ENCODE results near the gene TADA3.

TADA3 gene

DNA sequence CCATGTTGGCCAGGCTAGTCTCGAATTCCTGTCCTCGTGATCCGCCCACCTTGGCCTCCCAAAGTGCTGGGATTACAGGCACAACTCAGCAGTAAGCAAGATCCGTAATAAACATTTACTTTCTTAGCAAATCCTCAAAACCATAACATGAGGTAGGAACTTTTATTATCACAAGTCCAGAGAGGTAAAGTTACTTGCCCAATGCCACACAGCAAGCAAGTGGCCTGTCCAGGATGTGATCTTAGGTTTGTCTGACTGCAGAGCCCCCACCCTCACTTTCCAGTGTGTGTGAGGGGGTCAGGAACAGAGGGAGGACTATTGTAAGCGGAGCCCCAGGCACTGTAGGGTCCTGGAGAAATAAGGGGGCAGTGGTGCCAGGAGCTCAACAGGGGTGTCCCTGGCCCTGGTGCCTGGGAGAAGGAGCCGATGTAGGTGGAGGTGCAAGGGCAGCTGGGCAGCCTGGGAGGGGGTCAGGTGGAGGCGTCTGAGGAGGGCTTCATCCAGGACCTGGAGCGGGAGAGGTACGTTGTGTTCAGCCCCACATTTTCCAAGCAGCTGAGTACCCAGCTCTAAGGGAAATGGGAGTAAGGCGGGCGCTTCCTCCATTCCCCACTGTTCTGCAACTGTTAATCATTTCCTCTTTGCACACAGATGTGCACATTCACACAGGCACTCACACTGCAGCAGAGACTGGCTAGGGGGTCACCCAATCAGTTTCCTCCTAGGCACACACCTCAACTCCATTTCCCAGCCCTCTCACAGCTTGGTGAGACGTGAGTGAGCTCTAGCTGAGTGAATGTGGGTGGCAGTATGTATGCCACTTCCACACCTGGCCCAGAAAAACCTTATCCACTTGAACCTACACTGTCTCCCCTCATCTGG is 45.7 kb upstream of the TADA3 start:
- Histone ChIP-seq H3K36me3 (ENCODE audit: insufficient read depth, low read length) (peaks cover 73% of the 10 kb centered on the region), H4K20me1 (ENCODE audit: insufficient read depth, low read length) (peaks cover 3% of the 10 kb centered on the region; the same call in 1 of the 2 replicates), H3K4me3 (ENCODE audit: low read depth in 1 of 2, low read length in 2 of 2) (no peak overlapping the region), H3K27ac (ENCODE audit: low read length) (0 out of 2 replicates have a peak overlapping the region, but pooled peaks have one; percentile 14), H3K4me1 (ENCODE audit: insufficient read depth, low read length) (peaks cover 11% of the 10 kb centered on the region), H3K79me2 (ENCODE audit: insufficient read depth, low read length) (0 out of 2 replicates have a peak, but pooled peaks cover 2% of the 10 kb centered on the region), H3K9me3 (ENCODE audit: insufficient read depth, low read length, severe bottlenecking) (no peaks in the 10 kb centered on the region), H3K27me3 (ENCODE audit: insufficient read depth, low read length, poor library complexity) (no peaks in the 10 kb centered on the region), H3K4me2 (ENCODE audit: insufficient read depth, low read length) (no peak overlapping the region), H2AFZ (ENCODE audit: low read depth, low read length) (no peak overlapping the region), H3K9ac (ENCODE audit: low read depth, low read length) (no peak overlapping the region)
- ATAC-seq (ENCODE audit: insufficient read depth, low read depth) = no peak
- no peak for TF ChIP-seq EZH2 (IDR thresholded peaks at IDR 0.05; ENCODE audit: borderline replicate concordance, low read depth, low read length, severe bottlenecking)
- TF ChIP-seq, protein P1, sequence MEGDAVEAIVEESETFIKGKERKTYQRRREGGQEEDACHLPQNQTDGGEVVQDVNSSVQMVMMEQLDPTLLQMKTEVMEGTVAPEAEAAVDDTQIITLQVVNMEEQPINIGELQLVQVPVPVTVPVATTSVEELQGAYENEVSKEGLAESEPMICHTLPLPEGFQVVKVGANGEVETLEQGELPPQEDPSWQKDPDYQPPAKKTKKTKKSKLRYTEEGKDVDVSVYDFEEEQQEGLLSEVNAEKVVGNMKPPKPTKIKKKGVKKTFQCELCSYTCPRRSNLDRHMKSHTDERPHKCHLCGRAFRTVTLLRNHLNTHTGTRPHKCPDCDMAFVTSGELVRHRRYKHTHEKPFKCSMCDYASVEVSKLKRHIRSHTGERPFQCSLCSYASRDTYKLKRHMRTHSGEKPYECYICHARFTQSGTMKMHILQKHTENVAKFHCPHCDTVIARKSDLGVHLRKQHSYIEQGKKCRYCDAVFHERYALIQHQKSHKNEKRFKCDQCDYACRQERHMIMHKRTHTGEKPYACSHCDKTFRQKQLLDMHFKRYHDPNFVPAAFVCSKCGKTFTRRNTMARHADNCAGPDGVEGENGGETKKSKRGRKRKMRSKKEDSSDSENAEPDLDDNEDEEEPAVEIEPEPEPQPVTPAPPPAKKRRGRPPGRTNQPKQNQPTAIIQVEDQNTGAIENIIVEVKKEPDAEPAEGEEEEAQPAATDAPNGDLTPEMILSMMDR (IDR thresholded peaks at IDR 0.05; ENCODE audit: borderline replicate concordance, extremely low read depth, low read length, poor library complexity, severe bottlenecking) = no peak
- no peak for DNase-seq

DNA sequence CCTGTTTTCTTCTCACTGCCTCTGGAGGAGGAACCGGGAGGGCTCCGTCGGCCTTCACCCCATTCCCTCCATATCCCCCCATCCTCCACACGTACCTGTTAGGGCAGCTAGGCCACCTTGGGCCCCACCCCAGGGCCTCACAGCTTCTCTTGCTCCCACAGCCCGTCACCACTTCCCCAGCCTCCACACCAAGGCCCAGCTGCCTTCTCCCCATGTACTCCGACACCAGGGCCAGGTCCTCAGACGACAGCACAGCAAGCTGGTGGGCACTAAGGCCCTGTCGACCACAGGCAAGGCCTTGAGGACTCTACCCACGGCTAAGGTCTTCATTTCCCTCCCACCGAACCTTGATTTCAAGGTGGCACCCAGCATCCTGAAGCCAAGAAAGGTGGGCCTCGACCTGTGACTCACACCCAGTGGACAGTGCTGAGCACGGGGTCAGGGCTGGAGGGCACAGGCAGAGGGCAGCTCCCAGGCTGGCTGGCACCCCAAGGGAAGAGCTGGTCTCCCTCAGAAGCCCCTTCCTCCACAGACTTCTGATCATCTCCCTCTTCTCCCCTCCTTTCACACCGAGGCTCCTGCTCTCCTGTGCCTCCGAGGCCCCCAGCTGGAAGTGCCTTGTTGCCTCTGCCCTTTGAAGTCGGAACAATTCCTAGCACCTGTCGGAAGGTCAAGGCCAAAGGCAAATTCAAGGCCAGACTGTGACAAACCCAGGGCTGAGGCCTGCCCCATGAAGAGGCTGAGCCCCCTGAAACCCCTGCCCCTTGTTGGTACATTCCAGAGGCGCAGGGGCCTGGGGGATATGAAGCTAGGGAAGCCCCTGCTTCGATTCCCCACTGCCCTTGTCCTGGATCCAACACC is 42.5 kb upstream of the TADA3 start:
- no peak for ATAC-seq (ENCODE audit: insufficient read depth, low read depth)
- H3K4me1 ChIP-seq (ENCODE audit: insufficient read depth, low read length) = no peaks in the 10 kb centered on the region
- no peaks in the 10 kb centered on the region for H3K27me3 ChIP-seq (ENCODE audit: insufficient read depth, low read length, poor library complexity)
- H3K27ac ChIP-seq (ENCODE audit: low read length) = no peak overlapping the region
- H3K9ac ChIP-seq (ENCODE audit: low read depth, low read length) = no peak overlapping the region
- TF ChIP-seq, protein P1 (IDR thresholded peaks at IDR 0.05; ENCODE audit: borderline replicate concordance, extremely low read depth, low read length, poor library complexity, severe bottlenecking) = no peak
- no peak for TF ChIP-seq EZH2 (IDR thresholded peaks at IDR 0.05; ENCODE audit: borderline replicate concordance, low read depth, low read length, severe bottlenecking)
- no peak overlapping the region for H2AFZ ChIP-seq (ENCODE audit: low read depth, low read length)
- no peak for DNase-seq
- peaks cover 67% of the 10 kb centered on the region for H3K36me3 ChIP-seq (ENCODE audit: insufficient read depth, low read length)
- no peak overlapping the region for H3K4me3 ChIP-seq (ENCODE audit: low read depth in 1 of 2, low read length in 2 of 2)
- H3K9me3 ChIP-seq (ENCODE audit: insufficient read depth, low read length, severe bottlenecking) = no peaks in the 10 kb centered on the region
- no peaks in the 10 kb centered on the region for H3K79me2 ChIP-seq (ENCODE audit: insufficient read depth, low read length)
- peaks cover 5% of the 10 kb centered on the region; the same call in 1 of the 2 replicates for H4K20me1 ChIP-seq (ENCODE audit: insufficient read depth, low read length)
- no peak overlapping the region for H3K4me2 ChIP-seq (ENCODE audit: insufficient read depth, low read length)

GRCh38 chr3:9833078-9833477 is 40.8 kb upstream of the TADA3 start:
- ATAC-seq (ENCODE audit: insufficient read depth, low read depth) = no peak
- peaks cover 68% of the 10 kb centered on the region for H3K36me3 ChIP-seq (ENCODE audit: insufficient read depth, low read length)
- no peak overlapping the region for H3K27ac ChIP-seq (ENCODE audit: low read length)

More at GRCh38 chr3:9833078-9833477, 40.8 kb upstream of the TADA3 start:
- peaks cover 5% of the 10 kb centered on the region; the same call in 1 of the 2 replicates for H4K20me1 ChIP-seq (ENCODE audit: insufficient read depth, low read length)
- TF ChIP-seq, protein P1 (IDR thresholded peaks at IDR 0.05; ENCODE audit: borderline replicate concordance, extremely low read depth, low read length, poor library complexity, severe bottlenecking) = no peak
- no peak for TF ChIP-seq EZH2 (IDR thresholded peaks at IDR 0.05; ENCODE audit: borderline replicate concordance, low read depth, low read length, severe bottlenecking)
- H3K4me1 ChIP-seq (ENCODE audit: insufficient read depth, low read length) = no peaks in the 10 kb centered on the region
- H3K9ac ChIP-seq (ENCODE audit: low read depth, low read length) = no peak overlapping the region
- no peak for DNase-seq
- H3K4me2 ChIP-seq (ENCODE audit: insufficient read depth, low read length) = no peak overlapping the region
- no peak overlapping the region for H2AFZ ChIP-seq (ENCODE audit: low read depth, low read length)
- no peaks in the 10 kb centered on the region for H3K9me3 ChIP-seq (ENCODE audit: insufficient read depth, low read length, severe bottlenecking)
- H3K27me3 ChIP-seq (ENCODE audit: insufficient read depth, low read length, poor library complexity) = no peaks in the 10 kb centered on the region
- H3K4me3 ChIP-seq (ENCODE audit: low read depth in 1 of 2, low read length in 2 of 2) = no peak overlapping the region
- H3K79me2 ChIP-seq (ENCODE audit: insufficient read depth, low read length) = no peaks in the 10 kb centered on the region
